ENCODE measurements around the gene PRKAA1. TPM values are rescaled to one million over a fixed set of nuclear protein-coding genes. Genes with fewer than 3 reads are reported as not detected.

PRKAA1 gene
- total RNA-seq, 2 experiments from 2014 or later = 102 to 105 TPM

DNA sequence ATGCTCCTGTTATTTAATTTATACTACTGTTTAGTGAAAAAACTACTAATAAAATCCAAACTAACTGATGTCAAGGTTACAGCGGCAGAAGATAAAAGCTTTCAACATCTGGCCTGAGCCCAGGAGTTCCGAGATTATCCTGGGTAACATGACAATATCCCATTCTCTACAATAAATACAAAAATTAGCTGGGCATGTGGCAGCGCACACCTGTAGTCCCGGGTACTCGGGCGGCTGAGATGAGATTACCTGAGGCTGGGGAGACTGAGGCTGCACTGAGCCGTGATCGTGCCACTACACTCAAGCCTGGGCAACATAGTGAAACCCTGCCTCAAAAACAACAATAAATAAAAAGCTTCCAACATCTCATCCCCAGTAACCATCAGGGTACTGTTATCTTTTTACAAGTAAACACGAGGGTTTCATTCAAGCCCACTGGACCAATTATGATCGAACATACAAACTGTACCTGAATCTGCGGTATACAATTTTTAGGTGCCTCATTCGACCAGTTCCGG is 35.6 kb upstream of the PRKAA1 start:
- ChIA-PET POLR2A (interaction anchor here (0.6 to 2.5 kb wide), 5 partner anchors 36 to 150 kb away, joined by 3 to 18 read pairs (median 4); partner anchors contain the start of gene PRKAA1), CTCF (interaction anchor here (1.2 kb wide), 1 partner anchor 31 kb away, joined by 3 read pairs; no protein-coding TSS in a partner anchor)
- TF ChIP-seq CTCF (IDR thresholded peaks at IDR 0.05) = no peak
- peak overlapping the region; percentile 97 for H3K27ac Mint-ChIP-seq
- H3K4me1 Mint-ChIP-seq (ENCODE audit: low read depth) = peaks cover 65% of the 10 kb centered on the region
- H3K4me3 Mint-ChIP-seq = peak overlapping the region; percentile 95
- intact Hi-C loops (cut with DNase I, micrococcal nuclease) = loop anchor here (1.0 to 10.0 kb wide), 6 partner anchors 35 to 429 kb away; partner anchors contain the start of gene PRKAA1 (in 1 of the 2)
- H3K36me3 Mint-ChIP-seq (ENCODE audit: low read depth) = peaks cover 66% of the 10 kb centered on the region
- Histone ChIP-seq H3K27me3 (ENCODE audit: control insufficient read depth in 1 of 2, insufficient read depth in 2 of 2, low read length in 2 of 2) (no peaks in the 10 kb centered on the region), H3K27ac (ENCODE audit: low read depth in 1 of 2, low read length in 2 of 2) (peak overlapping the region; percentile 92 to 94), H3K4me3 (ENCODE audit: low read length) (peak overlapping the region; percentile 84), H3K36me3 (ENCODE audit: insufficient read depth, low read length) (peaks cover 55% of the 10 kb centered on the region), H3K9me3 (ENCODE audit: control insufficient read depth in 1 of 2, insufficient read depth in 1 of 2, low read length in 2 of 2) (peaks cover 0 to 5% of the 10 kb centered on the region in 2 experiments), H3K4me1 (ENCODE audit: insufficient read depth, low read length) (peaks cover 44% of the 10 kb centered on the region)
- no peak for ATAC-seq (ENCODE audit: poor library complexity)
- no peaks in the 10 kb centered on the region for H3K27me3 Mint-ChIP-seq
- no peaks in the 10 kb centered on the region for H3K9me3 Mint-ChIP-seq
- DNase-seq = no peak

DNA sequence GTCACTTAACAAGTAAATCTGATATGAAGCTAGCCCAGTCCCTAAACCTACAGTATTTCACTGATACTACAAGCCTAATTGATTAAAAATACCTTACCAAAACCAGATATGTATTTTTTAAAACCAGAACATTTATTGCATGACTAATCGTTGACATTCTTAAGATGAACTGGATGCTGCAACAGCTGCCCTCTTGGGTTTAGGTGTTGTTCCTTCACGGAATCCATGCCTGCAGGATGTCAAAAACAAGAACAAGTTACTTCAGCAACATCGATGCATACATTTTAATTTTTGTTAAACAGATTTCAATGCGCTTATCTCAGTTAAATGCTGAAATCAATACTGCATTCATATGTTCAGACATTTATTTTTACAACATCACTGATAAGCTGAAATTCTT is 34.2 kb upstream of the PRKAA1 start:
- H3K36me3 Mint-ChIP-seq (ENCODE audit: low read depth) = peaks cover 80% of the 10 kb centered on the region

More for the DNA sequence above, 34.2 kb upstream of the PRKAA1 start:
- peak overlapping the region; percentile 95 for H3K4me3 Mint-ChIP-seq
- no peak for ATAC-seq (ENCODE audit: poor library complexity)
- H3K27me3 Mint-ChIP-seq = no peaks in the 10 kb centered on the region
- H3K4me1 Mint-ChIP-seq (ENCODE audit: low read depth) = peaks cover 68% of the 10 kb centered on the region
- H3K4me3 ChIP-seq (ENCODE audit: low read length) = no peak overlapping the region
- DNase-seq = no peak
- H3K9me3 ChIP-seq (ENCODE audit: control insufficient read depth in 1 of 2, insufficient read depth in 1 of 2, low read length in 2 of 2) = peaks cover 0 to 5% of the 10 kb centered on the region in 2 experiments
- no peak for TF ChIP-seq CTCF (IDR thresholded peaks at IDR 0.05)
- ChIA-PET CTCF (interaction anchor here (1.0 to 1.4 kb wide), 2 partner anchors 9 to 34 kb away, joined by 3 to 5 read pairs; partner anchors contain the start of genes CARD6 and PRKAA1), POLR2A (interaction anchor here (0.8 to 1.0 kb wide), 3 partner anchors 9 to 34 kb away, joined by 3 read pairs; partner anchors contain the start of gene PRKAA1)
- intact Hi-C loops (cut with DNase I, micrococcal nuclease) = loop anchor here in 1 of 2 experiments (5.0 to 10.0 kb wide), 2 partner anchors 140 to 428 kb away; no protein-coding TSS in a partner anchor
- H3K4me1 ChIP-seq (ENCODE audit: insufficient read depth, low read length) = peaks cover 31% of the 10 kb centered on the region
- H3K27ac ChIP-seq (ENCODE audit: low read depth in 1 of 2, low read length in 2 of 2) = no peak overlapping the region
- no peaks in the 10 kb centered on the region for H3K27me3 ChIP-seq (ENCODE audit: control insufficient read depth in 1 of 2, insufficient read depth in 2 of 2, low read length in 2 of 2)
- H3K36me3 ChIP-seq (ENCODE audit: insufficient read depth, low read length) = peaks cover 69% of the 10 kb centered on the region
- peak overlapping the region; percentile 97 for H3K27ac Mint-ChIP-seq
- H3K9me3 Mint-ChIP-seq = no peaks in the 10 kb centered on the region
